Mesendoderm (in vitro differentiated cells): ENCODE results near the gene FXYD7.
"Not testable (repeated sequence)": the region's sequence is repeated elsewhere in the genome, so short reads cannot be mapped to it uniquely, and the experiment has no call there.

Source experiments
- DNase-seq: peaks from one replicate; pipeline ENCODE4 v3.0.0; 2013
- H2AK5ac ChIP-seq: 2 replicates; pipeline ENCODE4 v1.6.1; 2013; ENCODE audit warnings: low read length, inconsistent platforms
- H2BK120ac ChIP-seq: 2 replicates; pipeline ENCODE4 v1.6.1; 2013; ENCODE audit warnings: low read depth, mild to moderate bottlenecking, low read length, moderate library complexity, mixed read lengths
- H2BK15ac ChIP-seq: replicated peaks from 2 replicates; pipeline ENCODE4 v1.6.1; 2013; ENCODE audit warnings: low read depth, mild to moderate bottlenecking, moderate library complexity
- H2BK5ac ChIP-seq: 2 replicates; pipeline ENCODE4 v1.6.1; 2013; ENCODE audit warnings: low read length, inconsistent platforms
- H3K18ac ChIP-seq: 2 replicates; pipeline ENCODE4 v1.6.1; 2013; ENCODE audit warnings: mild to moderate bottlenecking, low read length, mixed read lengths
- H3K23ac ChIP-seq: one replicate; pipeline ENCODE4 v1.6.1; 2013; ENCODE audit warnings: low read length
- H3K27ac ChIP-seq: 2 replicates; pipeline ENCODE4 v1.5.1; 2013; ENCODE audit warnings: low read depth, mild to moderate bottlenecking, inconsistent platforms, low read length, moderate library complexity
- H3K27me3 ChIP-seq: 2 replicates; pipeline ENCODE4 v1.6.1; 2013; ENCODE audit warnings: low read length, control low read depth, mild to moderate bottlenecking, inconsistent platforms; ENCODE audit not compliant: insufficient read depth, poor library complexity
- H3K36me3 ChIP-seq: 2 replicates; pipeline ENCODE4 v1.6.1; 2013; ENCODE audit warnings: low read length, inconsistent platforms; ENCODE audit not compliant: control insufficient read depth, insufficient read depth
- H3K4ac ChIP-seq: one replicate; pipeline ENCODE4 v1.6.1; 2013; ENCODE audit warnings: low read depth, mild to moderate bottlenecking, low read length, moderate library complexity
- H3K4me1 ChIP-seq: 2 replicates; pipeline ENCODE4 v1.6.1; 2013; ENCODE audit warnings: low read depth, low read length, inconsistent platforms; ENCODE audit not compliant: control insufficient read depth
- H3K4me2 ChIP-seq: 2 replicates; pipeline ENCODE4 v1.6.1; 2013; ENCODE audit warnings: low read length
- H3K4me3 ChIP-seq: 2 replicates; pipeline ENCODE4 v1.5.1; 2013; ENCODE audit warnings: mild to moderate bottlenecking, low read length
- H3K56ac ChIP-seq: one replicate; pipeline ENCODE4 v1.6.1; 2013; ENCODE audit warnings: low read length
- H3K79me1 ChIP-seq: 2 replicates; pipeline ENCODE4 v1.6.1; 2013; ENCODE audit warnings: low read length, inconsistent platforms
- H3K79me2 ChIP-seq: 2 replicates; pipeline ENCODE4 v1.6.1; 2013; ENCODE audit warnings: mild to moderate bottlenecking, low read length; ENCODE audit not compliant: control insufficient read depth, insufficient read depth
- H3K9ac ChIP-seq: 2 replicates; pipeline ENCODE4 v1.6.1; 2013; ENCODE audit warnings: low read length, inconsistent platforms
- H4K5ac ChIP-seq: one replicate; pipeline ENCODE4 v1.6.1; 2013; ENCODE audit warnings: low read length
- H4K8ac ChIP-seq: one replicate; pipeline ENCODE4 v1.6.1; 2013; ENCODE audit warnings: low read depth, mild to moderate bottlenecking, control low read depth, low read length, moderate library complexity
- WGBS: extraction: QIAGEN DNeasy Blood & Tissue Kit; methylation state at CpG from one replicate; pipeline ENCODE4 v1.1.7; 2013; ENCODE audit warnings: low lambda C conversion rate, missing lambda C conversion rate; ENCODE audit not compliant: insufficient coverage; ENCODE audit errors: extremely low coverage; 5-methylcytosine and 5-hydroxymethylcytosine counted together

Gene FXYD7

GRCh38 chr19:35098413-35099049 is 44.5 kb upstream of the FXYD7 start:
- no peak overlapping the region for H3K4me2 ChIP-seq
- H4K8ac ChIP-seq, result no peak overlapping the region
- no peak overlapping the region for H2BK15ac ChIP-seq
- no peak overlapping the region for H3K56ac ChIP-seq
- H4K5ac ChIP-seq, result no peak overlapping the region
- H2AK5ac ChIP-seq, result no peak overlapping the region
- no peak for DNase-seq
- H2BK120ac ChIP-seq, result no peak overlapping the region
- H3K4ac ChIP-seq, result no peak overlapping the region
- H3K27me3 ChIP-seq, result no peaks in the 10 kb centered on the region
- H3K18ac ChIP-seq, result no peak overlapping the region
- no peaks in the 10 kb centered on the region for H3K36me3 ChIP-seq
- H3K23ac ChIP-seq, result no peak overlapping the region
- no peaks in the 10 kb centered on the region for H3K4me1 ChIP-seq
- WGBS, result no CpG with 5 or more reads among the region's 29 CpGs
- H2BK5ac ChIP-seq, result no peak overlapping the region
- no peak overlapping the region for H3K27ac ChIP-seq
- H3K79me1 ChIP-seq, result no peaks in the 10 kb centered on the region
- H3K9ac ChIP-seq, result no peak overlapping the region
- no peaks in the 10 kb centered on the region for H3K79me2 ChIP-seq
- H3K4me3 ChIP-seq, result no peak overlapping the region

GRCh38 chr19:35099155-35099896 is 43.7 kb upstream of the FXYD7 start:
- Histone ChIP-seq H4K8ac (no peak overlapping the region), H3K4me3 (no peak overlapping the region), H3K18ac (no peak overlapping the region), H3K4me2 (no peak overlapping the region), H3K79me2 (no peaks in the 10 kb centered on the region), H3K9ac (no peak overlapping the region), H3K23ac (no peak overlapping the region), H3K27ac (no peak overlapping the region), H3K79me1 (no peaks in the 10 kb centered on the region), H2BK5ac (no peak overlapping the region), H2BK15ac (no peak overlapping the region), H2BK120ac (no peak overlapping the region), H3K4ac (no peak overlapping the region), H2AK5ac (no peak overlapping the region), H3K36me3 (no peaks in the 10 kb centered on the region), H4K5ac (no peak overlapping the region), H3K27me3 (no peaks in the 10 kb centered on the region), H3K56ac (no peak overlapping the region), H3K4me1 (no peaks in the 10 kb centered on the region)
- WGBS, result no CpG with 5 or more reads among the region's 21 CpGs
- no peak for DNase-seq

- no peak overlapping the region for H3K4me2 ChIP-seq
- no peaks in the 10 kb centered on the region for H3K27me3 ChIP-seq
- no peak for DNase-seq
- H3K79me1 ChIP-seq, result no peaks in the 10 kb centered on the region
- no peak overlapping the region for H3K4ac ChIP-seq
- H3K36me3 ChIP-seq, result no peaks in the 10 kb centered on the region
- H3K79me2 ChIP-seq, result no peaks in the 10 kb centered on the region
- H3K4me1 ChIP-seq, result no peaks in the 10 kb centered on the region
- WGBS, result no CpG with 5 or more reads among the region's 13 CpGs
- H2BK120ac ChIP-seq, result no peak overlapping the region
- H2BK5ac ChIP-seq, result no peak overlapping the region
- no peak overlapping the region for H2BK15ac ChIP-seq
- no peak overlapping the region for H2AK5ac ChIP-seq
- no peak overlapping the region for H4K8ac ChIP-seq
- H3K18ac ChIP-seq, result no peak overlapping the region
- H3K9ac ChIP-seq, result no peak overlapping the region
- H3K4me3 ChIP-seq, result no peak overlapping the region
- no peak overlapping the region for H3K27ac ChIP-seq
- no peak overlapping the region for H3K23ac ChIP-seq
- H4K5ac ChIP-seq, result no peak overlapping the region
- H3K56ac ChIP-seq, result no peak overlapping the region
Observed at GRCh38 chr19:35099897-35100275, 43.2 kb upstream of the FXYD7 start.

- H3K79me1 ChIP-seq, result no peaks in the 10 kb centered on the region
- no CpG with 5 or more reads among the region's 16 CpGs for WGBS
- H3K79me2 ChIP-seq, result no peaks in the 10 kb centered on the region
- H3K27ac ChIP-seq, result no peak overlapping the region
- no peak overlapping the region for H3K56ac ChIP-seq
- H2BK5ac ChIP-seq, result no peak overlapping the region
- no peak for DNase-seq
- H3K4ac ChIP-seq, result no peak overlapping the region
- no peak overlapping the region for H2AK5ac ChIP-seq
- H3K4me3 ChIP-seq, result no peak overlapping the region
- H3K18ac ChIP-seq, result no peak overlapping the region
- H4K5ac ChIP-seq, result no peak overlapping the region
- H3K27me3 ChIP-seq, result no peaks in the 10 kb centered on the region
- no peak overlapping the region for H2BK15ac ChIP-seq
- no peaks in the 10 kb centered on the region for H3K4me1 ChIP-seq
- no peak overlapping the region for H3K9ac ChIP-seq
- H2BK120ac ChIP-seq, result no peak overlapping the region
- no peaks in the 10 kb centered on the region for H3K36me3 ChIP-seq
- no peak overlapping the region for H3K4me2 ChIP-seq
- no peak overlapping the region for H3K23ac ChIP-seq
- H4K8ac ChIP-seq, result no peak overlapping the region
Observed at GRCh38 chr19:35100588-35101533, 42.2 kb upstream of the FXYD7 start.

- not testable (repeated sequence) for H2AK5ac ChIP-seq
Observed at GRCh38 chr19:35101949-35102348, 41.1 kb upstream of the FXYD7 start.

More at GRCh38 chr19:35101949-35102348, 41.1 kb upstream of the FXYD7 start:
- not testable (repeated sequence) for H3K36me3 ChIP-seq, H3K4me3 ChIP-seq, H4K5ac ChIP-seq, H3K23ac ChIP-seq, H3K4me2 ChIP-seq, H2BK120ac ChIP-seq, H4K8ac ChIP-seq, H3K9ac ChIP-seq, H3K79me2 ChIP-seq, H3K4ac ChIP-seq, H2BK15ac ChIP-seq, H3K79me1 ChIP-seq, DNase-seq, H3K27me3 ChIP-seq, H3K18ac ChIP-seq, H3K56ac ChIP-seq, H2BK5ac ChIP-seq, H3K4me1 ChIP-seq, H3K27ac ChIP-seq
- no CpG with 5 or more reads among the region's 10 CpGs for WGBS
